C4-2B (cell line): ENCODE measurements around the gene APP.

ENCODE experiments used
- H3K27ac ChIP-seq: fragments of 450-650 bp; 2 replicates; pipeline ENCODE4 v1.5.1; 2017
- CTCF ChIP-seq: fragments of 450-650 bp; conservative IDR thresholded peaks from 2 replicates; pipeline ENCODE4 v1.5.1; 2017; ENCODE audit warnings: mild to moderate bottlenecking
- ZFX ChIP-seq: fragments of 450-650 bp; IDR thresholded peaks from 2 replicates; pipeline ENCODE4 v1.6.1; 2017

APP gene

DNA sequence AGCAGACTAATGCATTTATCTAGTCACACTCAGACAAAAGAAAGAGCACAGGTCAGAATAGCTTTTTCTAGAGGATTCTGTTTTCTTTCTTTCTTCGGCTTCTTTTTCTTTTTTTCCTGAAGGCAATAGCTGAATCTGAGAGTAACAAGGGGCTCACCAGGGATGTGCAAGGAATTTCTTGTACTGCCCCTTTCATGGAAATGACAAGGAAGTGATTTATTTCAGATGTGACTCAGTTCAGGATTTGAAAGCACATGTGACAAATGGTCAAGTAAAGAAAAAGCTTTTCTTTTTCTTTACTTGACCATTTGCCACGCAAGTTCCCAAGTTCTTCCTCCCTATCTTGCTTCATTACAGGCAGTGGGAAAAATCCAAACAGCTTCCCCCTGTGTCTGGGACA lies 233.8 kb downstream of the APP start:
- no peak overlapping the region for H3K27ac ChIP-seq
- TF ChIP-seq ZFX (no peak), CTCF (no peak)

DNA sequence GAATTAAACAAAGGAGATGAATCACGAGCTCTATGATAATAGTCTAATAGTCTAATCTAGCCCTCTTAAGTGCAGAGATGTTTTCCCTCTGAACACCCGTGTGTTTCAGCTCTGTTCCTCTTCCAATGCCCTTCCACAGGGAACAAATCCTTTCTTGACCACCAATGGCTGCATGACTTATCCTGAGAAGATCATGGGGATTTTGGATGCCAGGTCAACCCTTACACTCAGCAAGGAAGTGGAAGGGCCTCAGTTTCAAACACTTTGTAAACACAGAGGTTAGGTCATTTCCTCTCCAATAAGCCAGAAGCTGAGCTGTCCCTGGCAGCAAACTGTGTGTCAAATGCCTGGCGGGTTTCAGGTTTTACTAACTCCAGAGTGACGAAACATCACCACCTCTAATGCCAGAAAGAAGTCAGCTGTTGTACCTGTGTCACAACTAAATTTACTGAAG lies 235.8 kb downstream of the APP start:
- TF ChIP-seq ZFX: no peak
- TF ChIP-seq CTCF: no peak

GRCh38 chr21:25934130-25934529 lies 236.4 kb downstream of the APP start:
- peak overlapping the region; percentile 36 for H3K27ac ChIP-seq
- no peak for TF ChIP-seq CTCF
- TF ChIP-seq ZFX: no peak

More for the DNA sequence above, 235.8 kb downstream of the APP start:
- H3K27ac ChIP-seq: peak overlapping the region; percentile 36

DNA sequence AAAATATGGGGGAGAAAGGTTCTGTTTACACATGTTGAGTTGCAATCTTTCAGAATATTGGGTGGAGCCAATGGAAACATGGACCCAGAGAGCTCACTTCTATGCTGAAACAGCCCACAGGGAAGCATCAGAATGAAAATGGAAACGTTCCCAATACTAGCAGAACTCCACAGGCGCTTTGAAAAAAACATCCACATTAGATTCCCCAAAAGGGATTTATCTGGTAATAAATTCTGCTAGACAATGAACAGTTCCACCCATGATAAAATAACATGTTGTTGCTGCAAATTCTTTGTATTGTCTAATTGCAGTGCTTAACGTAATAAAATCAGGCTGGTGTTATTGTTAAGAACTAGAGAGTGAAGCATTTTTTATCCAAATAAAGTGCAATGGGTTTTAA lies 238.8 kb downstream of the APP start:
- TF ChIP-seq ZFX (no peak), CTCF (no peak)
- H3K27ac ChIP-seq: no peak overlapping the region

DNA sequence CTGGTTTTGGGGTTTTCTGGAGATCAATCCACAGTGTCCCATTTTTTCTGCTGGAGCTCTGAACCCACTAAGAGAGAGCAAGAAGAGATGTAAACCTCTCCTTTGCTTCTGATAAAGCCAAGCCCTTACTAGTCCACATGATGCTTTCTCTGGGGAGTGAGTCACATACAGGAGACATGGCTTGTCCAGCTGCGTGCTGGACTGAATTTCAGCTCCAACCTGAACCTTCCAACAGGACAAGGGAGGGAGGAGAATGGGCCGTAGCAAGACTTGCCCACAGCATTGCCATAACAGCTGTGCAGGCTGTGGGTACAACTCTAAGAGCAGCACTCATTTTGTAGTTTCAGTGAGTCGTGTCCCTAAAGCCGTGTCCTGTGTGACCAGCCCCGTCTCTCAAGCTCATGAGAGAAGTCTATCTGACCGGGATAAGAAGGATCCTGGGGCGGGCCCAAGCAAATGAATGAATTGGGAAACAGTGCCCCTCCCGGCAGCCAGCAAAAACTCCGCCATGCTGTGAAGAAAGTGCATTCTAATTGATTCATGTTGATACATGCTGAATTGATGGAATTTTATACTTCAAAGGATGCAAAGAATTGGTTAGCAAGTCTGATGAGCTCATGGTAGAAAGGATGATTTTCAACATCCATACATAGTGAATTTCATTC lies 240.6 kb downstream of the APP start:
- no peak overlapping the region for H3K27ac ChIP-seq
- TF ChIP-seq CTCF (no peak), ZFX (no peak)

- no peak for TF ChIP-seq CTCF
- no peak for TF ChIP-seq ZFX
- H3K27ac ChIP-seq: no peak overlapping the region
These were observed 243.2 kb downstream of the APP start for GRCh38 chr21:25927195-25927880.

DNA sequence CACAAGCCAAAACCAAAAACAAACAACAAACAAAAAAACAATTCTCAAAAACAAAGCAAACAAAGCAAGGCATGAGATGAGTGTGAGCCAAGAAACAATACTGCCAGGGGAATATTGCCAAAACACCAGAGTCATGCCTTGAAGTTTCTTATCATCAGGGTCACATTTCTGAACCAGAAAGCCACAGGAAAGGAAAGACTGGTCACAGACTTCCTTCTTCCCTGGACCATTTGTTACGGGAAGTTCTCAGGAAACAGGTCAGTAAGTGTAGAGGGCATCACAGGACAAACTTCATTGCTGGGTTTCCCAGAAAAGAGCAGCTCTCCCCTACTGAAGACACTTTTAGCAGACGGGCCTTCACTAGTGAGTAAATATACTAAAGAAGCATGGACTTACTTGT lies 244.6 kb downstream of the APP start:
- H3K27ac ChIP-seq: peak overlapping the region; percentile 17
- TF ChIP-seq CTCF: no peak
- no peak for TF ChIP-seq ZFX
